ENCODE measurements around the gene PI4K2B.

DNA sequence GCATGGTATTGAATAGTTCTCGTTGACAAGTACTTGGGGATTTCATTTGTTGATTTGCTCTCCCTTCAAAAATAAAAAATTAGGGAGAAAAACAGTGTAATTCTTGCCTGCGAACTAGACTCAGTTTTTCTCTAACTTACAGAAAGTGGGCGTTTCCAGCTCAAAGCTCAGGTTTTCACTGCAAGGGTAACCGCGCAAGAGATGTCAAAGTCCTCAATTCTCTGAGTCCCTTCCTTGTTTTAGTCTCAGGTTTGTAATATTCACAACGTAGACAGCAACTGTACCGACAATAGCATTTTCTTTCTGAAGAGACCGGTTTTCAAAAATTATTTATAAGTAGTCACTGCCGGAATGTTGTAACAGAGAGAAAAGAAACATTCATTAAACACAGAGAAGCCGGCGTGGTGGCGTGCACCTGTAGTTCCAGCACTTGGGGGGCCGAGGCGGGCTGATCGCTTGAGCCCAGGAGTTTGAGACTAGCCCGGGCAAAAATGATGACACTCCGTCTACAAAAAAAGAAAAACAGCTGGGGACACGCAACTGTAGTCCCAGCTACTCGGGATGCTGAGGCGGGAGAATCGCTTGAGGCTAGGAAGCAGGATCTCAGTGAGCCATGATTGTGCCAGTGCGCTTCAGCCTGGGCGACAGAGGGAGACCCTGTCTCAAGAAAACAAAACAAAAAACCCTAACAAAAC lies 79.5 kb downstream of the PI4K2B start:
- TF ChIP-seq, protein P1, sequence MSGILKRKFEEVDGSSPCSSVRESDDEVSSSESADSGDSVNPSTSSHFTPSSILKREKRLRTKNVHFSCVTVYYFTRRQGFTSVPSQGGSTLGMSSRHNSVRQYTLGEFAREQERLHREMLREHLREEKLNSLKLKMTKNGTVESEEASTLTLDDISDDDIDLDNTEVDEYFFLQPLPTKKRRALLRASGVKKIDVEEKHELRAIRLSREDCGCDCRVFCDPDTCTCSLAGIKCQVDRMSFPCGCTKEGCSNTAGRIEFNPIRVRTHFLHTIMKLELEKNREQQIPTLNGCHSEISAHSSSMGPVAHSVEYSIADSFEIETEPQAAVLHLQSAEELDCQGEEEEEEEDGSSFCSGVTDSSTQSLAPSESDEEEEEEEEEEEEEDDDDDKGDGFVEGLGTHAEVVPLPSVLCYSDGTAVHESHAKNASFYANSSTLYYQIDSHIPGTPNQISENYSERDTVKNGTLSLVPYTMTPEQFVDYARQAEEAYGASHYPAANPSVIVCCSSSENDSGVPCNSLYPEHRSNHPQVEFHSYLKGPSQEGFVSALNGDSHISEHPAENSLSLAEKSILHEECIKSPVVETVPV (CRISPR knock-in tag; IDR thresholded peaks at IDR 0.05), result no peak
- no peak for TF ChIP-seq TCF4 (CRISPR knock-in tag; IDR thresholded peaks at IDR 0.05; ENCODE audit: borderline replicate concordance)
- TF ChIP-seq ESRRG (CRISPR knock-in tag; IDR thresholded peaks at IDR 0.05), result no peak
- TF ChIP-seq, protein P2, sequence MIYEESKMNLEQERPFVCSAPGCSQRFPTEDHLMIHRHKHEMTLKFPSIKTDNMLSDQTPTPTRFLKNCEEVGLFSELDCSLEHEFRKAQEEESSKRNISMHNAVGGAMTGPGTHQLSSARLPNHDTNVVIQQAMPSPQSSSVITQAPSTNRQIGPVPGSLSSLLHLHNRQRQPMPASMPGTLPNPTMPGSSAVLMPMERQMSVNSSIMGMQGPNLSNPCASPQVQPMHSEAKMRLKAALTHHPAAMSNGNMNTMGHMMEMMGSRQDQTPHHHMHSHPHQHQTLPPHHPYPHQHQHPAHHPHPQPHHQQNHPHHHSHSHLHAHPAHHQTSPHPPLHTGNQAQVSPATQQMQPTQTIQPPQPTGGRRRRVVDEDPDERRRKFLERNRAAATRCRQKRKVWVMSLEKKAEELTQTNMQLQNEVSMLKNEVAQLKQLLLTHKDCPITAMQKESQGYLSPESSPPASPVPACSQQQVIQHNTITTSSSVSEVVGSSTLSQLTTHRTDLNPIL (CRISPR knock-in tag; IDR thresholded peaks at IDR 0.05; ENCODE audit: low read depth), result no peak
- no peak for TF ChIP-seq ZFP3 (CRISPR knock-in tag; IDR thresholded peaks at IDR 0.05)
- TF ChIP-seq ZFP30 (CRISPR knock-in tag; IDR thresholded peaks at IDR 0.05), result no peak
- no peak for TF ChIP-seq ZC3H10 (CRISPR knock-in tag; IDR thresholded peaks at IDR 0.05)
- TF ChIP-seq ZNF565 (CRISPR knock-in tag; conservative IDR thresholded peaks at IDR 0.05; ENCODE audit: low read depth), result no peak
